K562 (cell line): ENCODE measurements around the gene SDC1.

ENCODE experiments used
- CHD2 ChIP-seq: IDR thresholded peaks from 2 replicates; pipeline ENCODE4 v1.6.1; 2011; ENCODE audit warnings: low read depth, low read length
- ETV5 ChIP-seq: sonication (generic); formaldehyde crosslinking; IDR thresholded peaks from 2 replicates; pipeline ENCODE4 v1.4.0; 2020; ENCODE audit warnings: low read depth, mild to moderate bottlenecking, missing genetic modification reagents
- MLLT1 ChIP-seq, 2 experiments: fragments of 450-650 bp; IDR thresholded peaks; 2 replicates each; pipeline ENCODE4 v1.6.1; 2016
- PATZ1 ChIP-seq: fragments of 250-450 bp; sonication (Bioruptor Pico); IDR thresholded peaks from 2 replicates; pipeline ENCODE4 v1.5.0; 2020; ENCODE audit warnings: mild to moderate bottlenecking, borderline replicate concordance
- UBTF ChIP-seq, 2 experiments: IDR thresholded peaks; 2 replicates each; pipeline ENCODE4 v1.6.1; 2012; ENCODE audit warnings: improper control_type of control experiment in 2 of 2, low read depth in 2 of 2, low read length in 2 of 2, borderline replicate concordance in 1 of 2
- ZNF212 ChIP-seq: fragments of 450-650 bp; formaldehyde crosslinking; IDR thresholded peaks from 2 replicates; pipeline ENCODE4 v1.4.0; 2020; ENCODE audit warnings: mild to moderate bottlenecking

GRCh38 chr2:20230114-20230425 lies 5.1 kb upstream of the SDC1 start:
- TF ChIP-seq UBTF (IDR thresholded peaks at IDR 0.05; ENCODE audit: borderline replicate concordance in 1 of 2, low read depth in 2 of 2, low read length in 2 of 2), result no peak
- TF ChIP-seq MLLT1 (IDR thresholded peaks at IDR 0.05), result no peak
- TF ChIP-seq ETV5 (CRISPR knock-in tag), result no peak
- no peak for TF ChIP-seq PATZ1 (CRISPR knock-in tag)
- no peak for TF ChIP-seq ZNF212 (CRISPR knock-in tag)
- no peak for TF ChIP-seq CHD2
